GM10266 (cell line): ENCODE data around the gene MAN1C1.
A peak's percentile ranks its signal among the peaks of the same experiment; 100 is the strongest.

Source experiments
- DNase-seq: peaks from one replicate; pipeline ENCODE4 v3.0.0; 2012; ENCODE audit errors: extremely low spot score
- TF ChIP-seq, protein P1 (sequence below): IDR thresholded peaks from 2 replicates; pipeline ENCODE4 v1.5.1; 2012; ENCODE audit warnings: mild to moderate bottlenecking, low read depth; ENCODE audit not compliant: control insufficient read depth, insufficient read depth; ENCODE audit errors: missing control alignments

Gene MAN1C1

DNA sequence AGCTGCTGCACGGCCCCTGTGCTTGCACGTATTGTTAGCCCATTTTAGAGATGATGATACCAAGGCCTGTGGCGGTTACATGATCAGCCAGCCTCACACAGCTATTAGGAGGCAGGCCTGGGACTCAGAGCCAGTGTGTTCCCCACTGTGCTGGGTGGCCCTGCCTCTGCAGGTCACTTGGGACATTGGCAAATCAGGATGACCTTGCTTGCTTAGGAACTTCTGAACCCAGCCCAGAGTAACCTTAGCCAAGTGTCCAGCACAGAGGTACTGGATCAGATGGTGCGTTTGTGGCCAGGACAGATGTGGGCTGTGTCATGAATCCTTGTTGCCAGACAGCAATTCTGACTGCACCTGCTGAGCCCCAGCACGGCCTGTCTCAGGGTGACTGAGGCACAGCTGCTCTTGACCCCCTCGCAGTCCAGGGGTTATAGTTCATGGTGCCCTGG is 45.0 kb upstream of the MAN1C1 start:
- TF ChIP-seq, protein P1, sequence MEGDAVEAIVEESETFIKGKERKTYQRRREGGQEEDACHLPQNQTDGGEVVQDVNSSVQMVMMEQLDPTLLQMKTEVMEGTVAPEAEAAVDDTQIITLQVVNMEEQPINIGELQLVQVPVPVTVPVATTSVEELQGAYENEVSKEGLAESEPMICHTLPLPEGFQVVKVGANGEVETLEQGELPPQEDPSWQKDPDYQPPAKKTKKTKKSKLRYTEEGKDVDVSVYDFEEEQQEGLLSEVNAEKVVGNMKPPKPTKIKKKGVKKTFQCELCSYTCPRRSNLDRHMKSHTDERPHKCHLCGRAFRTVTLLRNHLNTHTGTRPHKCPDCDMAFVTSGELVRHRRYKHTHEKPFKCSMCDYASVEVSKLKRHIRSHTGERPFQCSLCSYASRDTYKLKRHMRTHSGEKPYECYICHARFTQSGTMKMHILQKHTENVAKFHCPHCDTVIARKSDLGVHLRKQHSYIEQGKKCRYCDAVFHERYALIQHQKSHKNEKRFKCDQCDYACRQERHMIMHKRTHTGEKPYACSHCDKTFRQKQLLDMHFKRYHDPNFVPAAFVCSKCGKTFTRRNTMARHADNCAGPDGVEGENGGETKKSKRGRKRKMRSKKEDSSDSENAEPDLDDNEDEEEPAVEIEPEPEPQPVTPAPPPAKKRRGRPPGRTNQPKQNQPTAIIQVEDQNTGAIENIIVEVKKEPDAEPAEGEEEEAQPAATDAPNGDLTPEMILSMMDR, result no peak
- no peak for DNase-seq

DNA sequence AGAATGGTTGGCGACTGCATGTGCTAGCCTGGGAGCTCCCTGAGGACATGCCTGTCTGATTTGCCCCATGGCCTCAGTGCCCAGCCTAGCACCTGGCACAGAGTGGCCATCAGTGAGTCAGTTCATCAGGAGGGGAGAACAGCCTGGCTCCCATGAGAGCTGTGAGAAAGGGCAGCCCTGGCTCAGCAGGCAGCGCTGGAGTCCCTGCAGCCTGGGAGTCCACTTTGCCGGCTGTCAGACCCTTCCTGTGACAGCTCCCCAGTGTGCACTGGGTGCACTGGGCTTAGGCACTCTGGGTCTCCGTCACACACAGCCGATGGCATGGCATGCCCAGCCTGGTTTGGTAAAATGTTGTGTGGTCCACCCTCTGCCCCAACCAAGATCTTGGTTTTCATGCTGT is 44.5 kb upstream of the MAN1C1 start:
- DNase-seq, result no peak
- TF ChIP-seq, protein P1, result no peak

DNA sequence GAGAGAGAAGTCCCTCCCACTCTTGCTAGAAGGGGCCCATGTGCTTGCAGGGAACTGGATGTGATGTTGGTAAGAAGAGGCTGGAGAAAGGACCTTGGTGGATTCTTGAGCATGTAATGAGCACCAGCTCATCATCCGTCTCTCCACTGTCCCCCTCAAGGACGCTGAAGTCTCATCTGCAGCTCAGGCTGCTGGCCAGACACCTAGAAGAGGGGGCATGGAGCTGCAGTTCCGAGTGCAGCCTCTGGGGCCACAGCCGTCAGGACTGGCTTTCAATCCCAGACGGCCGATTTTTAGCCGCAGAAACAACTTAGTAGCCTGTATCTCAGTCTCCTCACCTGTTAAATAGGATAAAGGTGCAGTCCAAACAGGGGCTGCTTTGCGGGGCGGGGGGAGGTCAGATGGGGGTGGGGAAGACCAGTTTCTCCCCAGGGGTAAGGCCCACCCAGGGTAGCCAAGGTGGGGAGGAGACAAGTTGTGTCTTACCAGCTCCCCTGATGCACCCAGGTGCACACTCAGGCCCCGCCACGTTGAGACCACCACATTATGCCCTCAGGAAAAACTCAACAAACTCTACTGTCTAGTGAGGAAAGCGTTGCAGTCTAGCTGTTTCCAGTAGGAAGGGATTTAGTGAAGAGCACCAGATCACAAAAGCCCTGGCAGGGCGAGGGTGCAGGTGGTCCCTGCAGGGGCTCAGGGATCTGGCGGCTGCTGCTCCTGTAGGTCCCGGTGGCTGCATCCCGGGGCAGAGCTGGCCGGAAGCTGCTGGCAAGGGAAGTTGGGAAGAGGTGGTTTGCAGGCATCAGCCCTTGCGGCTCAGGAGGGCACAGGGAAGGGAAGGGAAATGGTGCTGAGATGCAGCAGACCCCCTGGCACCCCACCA is 43.6 kb upstream of the MAN1C1 start:
- DNase-seq, result peak; percentile 62
- TF ChIP-seq, protein P1, result peak; percentile 42

DNA sequence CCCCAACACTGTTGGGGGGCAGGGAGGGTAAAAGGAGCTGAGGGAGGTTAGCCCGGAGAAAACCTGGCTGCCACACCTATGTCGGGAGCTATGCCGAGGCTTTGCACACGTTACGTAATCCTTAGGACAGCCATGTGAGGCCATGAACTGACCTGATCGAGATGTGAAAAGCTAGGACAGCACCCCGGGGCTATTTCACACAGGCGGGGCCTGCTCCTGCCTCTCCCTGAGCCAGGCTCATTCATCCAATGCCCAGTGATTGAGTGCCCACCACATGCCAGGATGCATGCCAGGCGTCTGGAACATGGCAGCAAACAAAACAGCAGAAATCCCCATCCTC is 43.0 kb upstream of the MAN1C1 start:
- DNase-seq, result no peak
- TF ChIP-seq, protein P1, result no peak

DNA sequence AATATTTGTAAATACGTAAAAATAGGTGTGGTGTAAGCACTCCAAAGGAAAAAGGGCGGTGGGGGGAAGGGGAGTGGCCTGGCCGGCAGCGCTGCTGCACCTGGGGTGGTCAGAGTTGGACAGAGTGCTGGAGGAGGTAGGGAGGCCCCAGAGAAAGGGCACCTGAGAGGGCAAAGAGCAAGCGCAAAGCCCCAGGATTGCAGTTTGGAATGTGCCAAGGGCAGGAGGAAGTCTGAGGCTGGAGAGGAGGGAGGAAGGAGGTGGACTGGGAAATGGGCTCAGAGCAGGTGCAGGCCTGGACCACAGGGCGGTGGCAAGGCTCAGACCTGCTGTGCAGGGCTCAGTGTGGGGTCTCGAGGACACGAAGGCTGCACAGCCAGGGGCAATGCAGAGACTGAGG is 42.6 kb upstream of the MAN1C1 start:
- TF ChIP-seq, protein P1, result no peak

DNA sequence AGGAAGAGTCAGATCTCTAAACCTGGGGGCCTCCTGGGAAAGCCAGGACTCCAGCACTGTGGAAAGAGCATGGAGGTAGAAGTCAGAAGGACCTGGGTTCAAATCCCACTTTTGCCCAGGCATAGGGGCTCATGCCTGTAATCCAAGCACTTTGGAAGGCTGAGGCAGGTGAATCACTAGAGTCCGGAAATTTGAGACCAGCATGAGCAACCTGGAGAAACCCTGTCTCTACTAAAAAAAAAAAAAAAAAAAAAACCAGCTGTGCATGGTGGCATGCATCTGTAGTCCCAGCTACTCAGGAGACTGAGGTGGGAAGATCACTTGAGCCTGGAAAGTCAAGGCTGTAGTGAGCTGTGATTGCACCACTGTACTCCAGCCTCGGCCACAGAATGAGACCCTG is 41.4 kb upstream of the MAN1C1 start:
- TF ChIP-seq, protein P1, result no peak
- DNase-seq, result no peak

More for the DNA sequence above, 42.6 kb upstream of the MAN1C1 start:
- no peak for DNase-seq

DNA sequence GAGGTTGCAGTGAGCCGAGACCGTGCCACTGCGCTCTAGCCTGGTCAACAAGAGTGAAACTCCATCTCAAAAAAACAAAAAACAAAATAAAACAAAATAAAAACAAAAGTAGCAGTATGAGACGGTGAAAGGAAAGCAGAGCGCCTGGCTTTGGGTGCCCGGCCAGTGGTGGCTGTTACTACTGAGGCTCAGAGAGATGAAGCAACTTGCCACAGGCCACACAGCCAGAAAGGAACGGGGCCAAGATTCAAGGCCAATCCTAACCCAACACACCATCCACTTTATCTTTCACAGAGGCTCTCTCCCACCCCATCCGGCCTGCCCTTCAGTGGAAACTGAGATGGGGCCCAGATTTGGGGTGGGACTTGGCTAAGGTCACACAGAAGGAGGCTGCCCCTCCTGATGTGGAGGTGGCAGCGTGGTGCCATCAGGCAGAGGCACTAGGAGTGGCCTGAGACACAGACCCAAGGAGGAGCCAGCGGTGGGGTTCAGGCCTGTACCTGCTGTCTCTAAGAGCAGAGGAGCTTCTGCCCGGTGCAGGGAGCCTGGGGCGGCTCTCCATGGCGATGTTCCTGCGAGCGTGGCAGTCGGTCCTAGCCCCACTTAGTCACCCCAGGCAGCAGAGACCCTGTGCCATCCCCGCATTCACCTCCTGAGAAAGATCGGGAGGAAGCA is 40.0 kb upstream of the MAN1C1 start:
- no peak for DNase-seq
- TF ChIP-seq, protein P1, result no peak
